MM.1S (cell line): Measurements from ENCODE around the gene KLF14.

Experiments used
- CTCF ChIP-seq: fragments of 300-600 bp; sonication (generic); IDR thresholded peaks from 2 replicates; pipeline ENCODE4 v1.5.1; 2016; ENCODE audit warnings: antibody characterized with exemption, low read length, mixed read lengths
- EZH2 ChIP-seq: fragments of 300-600 bp; sonication (generic); optimal IDR thresholded peaks from 2 replicates; pipeline ENCODE3; 2017; ENCODE audit warnings: low read depth, mild to moderate bottlenecking, antibody characterized with exemption, low read length, mixed read lengths
- EZH2phosphoT487 ChIP-seq: fragments of 300-600 bp; sonication (generic); IDR thresholded peaks from 2 replicates; pipeline ENCODE4 v1.6.1; 2018; ENCODE audit warnings: antibody characterized with exemption, low read length

- TF ChIP-seq CTCF, result no peak
- TF ChIP-seq EZH2, result no peak
- no peak for TF ChIP-seq EZH2phosphoT487
These were observed 34.3 kb downstream of the KLF14 start for GRCh38 chr7:130699686-130700085.
